ACC112 (cell line): Measurements from ENCODE around the gene BAMBI.
"Not testable (repeated sequence)": the region's sequence is repeated elsewhere in the genome, so short reads cannot be mapped to it uniquely, and the experiment has no call there.

ENCODE experiments used
- H2AFZ ChIP-seq: fragments of 200-600 bp; sonication (generic); one replicate; pipeline ENCODE4 v1.6.0; 2017; ENCODE audit warnings: antibody characterized with exemption, low read length; ENCODE audit not compliant: unreplicated experiment
- H3K27ac ChIP-seq: fragments of 200-600 bp; sonication (generic); 2 replicates; pipeline ENCODE4 v1.5.1; 2014; ENCODE audit warnings: low read depth, mild to moderate bottlenecking, antibody characterized with exemption, low read length, moderate library complexity
- H3K27me3 ChIP-seq: fragments of 200-600 bp; sonication (generic); 2 replicates; pipeline ENCODE4 v1.6.1; 2014; ENCODE audit warnings: mild to moderate bottlenecking, antibody characterized with exemption, low read length, moderate library complexity, mixed read lengths; ENCODE audit not compliant: insufficient read depth
- H3K36me3 ChIP-seq: fragments of 200-600 bp; sonication (generic); 2 replicates; pipeline ENCODE4 v1.6.1; 2016; ENCODE audit warnings: mild to moderate bottlenecking, antibody characterized with exemption, low read length, moderate library complexity, mixed read lengths; ENCODE audit not compliant: insufficient read depth
- H3K4me1 ChIP-seq: fragments of 200-600 bp; sonication (generic); one replicate; pipeline ENCODE4 v1.6.1; 2016; ENCODE audit warnings: low read length, mixed read lengths; ENCODE audit not compliant: insufficient read depth, unreplicated experiment, control insufficient read depth
- H3K4me3 ChIP-seq: fragments of 200-600 bp; sonication (generic); 2 replicates; pipeline ENCODE4 v1.5.1; 2014; ENCODE audit warnings: mild to moderate bottlenecking, low read depth, low read length
- H3K79me2 ChIP-seq: fragments of 200-600 bp; sonication (generic); one replicate; pipeline ENCODE4 v1.6.0; 2016; ENCODE audit warnings: low read length; ENCODE audit not compliant: control insufficient read depth, unreplicated experiment, insufficient read depth

Gene BAMBI

DNA sequence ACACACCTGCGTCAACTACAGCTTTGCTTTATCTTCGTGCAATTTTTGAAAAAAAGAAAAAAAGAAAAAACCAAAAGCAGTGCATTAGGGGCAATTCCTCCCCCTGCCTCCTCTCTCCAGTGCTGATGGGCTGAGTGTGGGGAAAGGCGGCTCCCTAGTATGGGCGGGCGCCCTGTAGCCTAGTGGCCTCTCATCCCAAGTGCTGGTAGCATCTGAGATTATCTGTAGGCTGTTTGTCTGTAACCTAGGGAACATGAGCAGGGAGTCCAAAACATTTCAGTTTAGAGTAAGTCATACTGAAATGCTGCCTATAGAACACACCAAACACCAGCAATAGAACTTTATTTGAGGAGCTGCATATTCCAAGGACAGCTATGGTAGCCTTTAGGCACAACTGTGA, 24.6 kb upstream of the BAMBI start:
- no peak overlapping the region for H2AFZ ChIP-seq
- H3K79me2 ChIP-seq, result no peaks in the 10 kb centered on the region
- H3K27ac ChIP-seq, result no peak overlapping the region
- H3K4me3 ChIP-seq, result no peak overlapping the region
- no peaks in the 10 kb centered on the region for H3K36me3 ChIP-seq
- no peaks in the 10 kb centered on the region for H3K4me1 ChIP-seq
- peaks cover 6% of the 10 kb centered on the region; the same call in 1 of the 2 replicates for H3K27me3 ChIP-seq

DNA sequence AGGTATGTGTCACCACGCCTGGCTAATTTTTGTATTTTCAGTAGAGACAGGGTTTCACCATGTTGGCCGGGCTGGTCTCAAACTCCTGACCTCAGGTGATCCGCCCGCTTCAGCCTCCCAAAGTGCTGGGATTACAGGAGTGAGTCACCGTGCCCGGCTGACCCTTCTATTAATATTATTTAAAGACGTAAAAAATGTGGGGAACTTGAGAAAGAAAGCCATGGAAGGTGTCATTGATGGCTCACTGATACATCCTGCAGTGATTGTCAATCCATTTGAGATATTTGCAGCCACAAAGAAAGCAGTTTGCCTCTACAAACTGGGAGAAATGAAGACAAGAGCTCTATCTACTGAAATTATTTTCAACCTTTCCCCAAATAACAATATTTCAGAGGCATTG, 18.5 kb upstream of the BAMBI start:
- not testable (repeated sequence) for H3K4me3 ChIP-seq, H3K36me3 ChIP-seq, H3K27ac ChIP-seq, H3K27me3 ChIP-seq, H3K79me2 ChIP-seq, H2AFZ ChIP-seq
- H3K4me1 ChIP-seq, result peaks cover 14% of the 10 kb centered on the region

DNA sequence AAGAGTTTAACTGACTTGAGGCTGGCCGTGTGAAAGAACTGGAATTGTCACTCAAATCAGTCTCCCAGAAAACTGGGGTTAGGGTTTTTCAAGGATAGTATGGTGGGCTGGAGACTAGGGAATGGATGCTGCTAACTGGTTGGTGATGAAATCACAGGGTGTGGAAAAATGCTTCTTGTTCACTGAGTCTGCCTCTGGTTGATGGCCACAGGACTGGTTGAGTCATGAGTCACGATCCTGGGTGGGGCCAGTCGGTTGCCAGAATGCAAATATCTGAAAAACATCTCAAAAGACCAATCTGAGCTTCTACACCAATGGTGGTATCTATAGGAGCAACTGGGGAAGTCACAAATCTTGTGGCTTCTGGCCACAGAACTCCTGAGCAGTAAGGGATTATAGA, 16.3 kb upstream of the BAMBI start:
- H2AFZ ChIP-seq, result peak overlapping the region; percentile 69
- no peak overlapping the region for H3K4me3 ChIP-seq
- peaks cover 14% of the 10 kb centered on the region for H3K4me1 ChIP-seq
- no peaks in the 10 kb centered on the region for H3K79me2 ChIP-seq
- no peaks in the 10 kb centered on the region for H3K36me3 ChIP-seq
- no peak overlapping the region for H3K27ac ChIP-seq
- no peaks in the 10 kb centered on the region for H3K27me3 ChIP-seq

DNA sequence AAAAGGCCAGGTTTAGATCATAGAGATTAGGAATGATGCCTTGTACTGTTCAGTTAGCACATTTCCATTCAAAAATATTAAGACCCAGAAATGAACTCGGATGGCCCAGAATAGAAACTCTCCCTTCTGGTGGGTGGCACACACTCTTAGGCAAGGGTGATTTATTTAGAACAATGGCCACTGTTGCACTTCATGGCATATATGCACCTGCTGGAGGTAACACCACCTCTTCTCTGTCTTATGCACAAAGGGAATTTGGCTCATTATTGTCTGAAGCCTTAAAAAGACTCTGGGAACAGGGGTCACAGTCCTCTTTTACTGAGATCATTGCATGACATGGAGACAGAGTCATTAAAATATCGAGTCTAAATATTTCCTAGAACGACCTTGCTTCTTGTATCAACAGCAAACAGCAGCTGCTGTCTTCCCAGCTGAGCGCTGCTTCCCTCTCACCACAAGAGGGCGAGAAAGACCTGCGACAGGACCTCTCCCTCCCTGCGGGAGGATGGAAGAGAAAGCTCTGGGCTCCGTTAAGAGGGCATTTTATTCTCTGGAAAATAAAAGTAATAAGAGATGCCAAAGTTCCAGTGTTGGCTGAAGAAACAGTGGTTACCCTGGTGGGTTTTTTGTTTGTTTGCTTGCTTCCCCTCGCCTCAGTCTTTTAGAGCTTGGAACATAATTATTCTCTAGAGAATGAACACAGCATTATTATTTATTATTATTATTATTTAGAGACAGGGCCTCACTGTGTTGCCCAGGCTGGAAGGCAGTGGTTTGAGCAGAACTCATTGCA, 13.5 kb upstream of the BAMBI start:
- Histone ChIP-seq H3K27me3 (peaks cover 22% of the 10 kb centered on the region), H2AFZ (no peak overlapping the region), H3K27ac (no peak overlapping the region), H3K79me2 (no peaks in the 10 kb centered on the region), H3K4me3 (no peak overlapping the region), H3K4me1 (peaks cover 14% of the 10 kb centered on the region), H3K36me3 (no peaks in the 10 kb centered on the region)

GRCh38 chr10:28664369-28664740, 13.0 kb upstream of the BAMBI start:
- H3K27ac ChIP-seq, result no peak overlapping the region
- no peaks in the 10 kb centered on the region for H3K79me2 ChIP-seq
- H3K4me3 ChIP-seq, result no peak overlapping the region
- no peaks in the 10 kb centered on the region for H3K36me3 ChIP-seq
- no peak overlapping the region for H2AFZ ChIP-seq
- peaks cover 28% of the 10 kb centered on the region for H3K27me3 ChIP-seq
- peaks cover 14% of the 10 kb centered on the region for H3K4me1 ChIP-seq

- Histone ChIP-seq H3K4me3 (no peak overlapping the region), H3K27ac (no peak overlapping the region), H3K27me3 (peaks cover 43% of the 10 kb centered on the region)
Observed at GRCh38 chr10:28666751-28667467, 10.4 kb upstream of the BAMBI start.

DNA sequence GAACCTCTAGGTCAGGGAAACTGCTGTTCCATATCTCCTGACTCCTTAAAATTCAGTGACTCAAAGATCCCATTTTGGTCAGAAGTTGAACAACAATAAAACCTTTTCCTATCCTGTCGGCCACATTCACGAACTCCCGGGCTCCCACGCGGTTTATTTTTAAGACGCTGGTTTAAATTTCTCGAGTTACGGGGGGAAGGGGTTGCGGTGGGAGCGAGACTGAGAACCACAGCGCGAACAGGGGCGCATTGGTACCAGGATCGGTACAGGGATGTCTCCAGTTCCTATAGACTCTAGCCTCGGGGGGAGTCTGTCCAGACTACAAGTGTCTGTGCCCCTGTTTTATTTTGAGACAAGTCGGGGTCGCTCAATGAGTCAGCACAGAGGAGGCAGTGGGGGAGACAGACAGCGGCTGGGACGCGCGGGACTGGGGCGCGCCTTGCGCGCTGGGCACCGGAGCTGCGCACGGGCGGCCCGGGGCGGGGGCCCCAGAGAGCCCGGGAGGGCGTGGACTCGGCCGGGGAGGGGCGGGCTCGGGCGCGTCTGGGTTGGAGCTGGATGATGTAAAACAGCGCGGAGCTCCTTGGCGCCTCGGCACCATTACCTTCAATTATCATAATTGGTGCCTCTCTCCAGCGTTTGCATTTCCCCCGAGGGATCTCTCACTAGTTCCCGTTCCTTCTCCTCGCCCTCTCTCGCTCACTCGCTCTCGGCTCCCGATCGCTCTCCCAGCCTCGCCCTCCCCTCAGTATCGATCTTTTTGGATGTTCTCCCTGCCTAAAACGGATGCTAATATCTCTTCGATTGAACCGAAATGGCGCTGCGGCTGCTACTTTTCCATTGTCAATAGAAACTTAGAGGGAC, 8.7 kb upstream of the BAMBI start:
- Histone ChIP-seq H3K27ac (no peak overlapping the region), H3K4me1 (no peaks in the 10 kb centered on the region), H3K79me2 (no peaks in the 10 kb centered on the region), H3K27me3 (peaks cover 54% of the 10 kb centered on the region), H2AFZ (peak overlapping the region; percentile 94), H3K4me3 (peak overlapping the region; percentile 84), H3K36me3 (no peaks in the 10 kb centered on the region)

More at GRCh38 chr10:28666751-28667467, 10.4 kb upstream of the BAMBI start:
- H3K79me2 ChIP-seq, result no peaks in the 10 kb centered on the region
- H2AFZ ChIP-seq, result no peak overlapping the region
- no peaks in the 10 kb centered on the region for H3K36me3 ChIP-seq
- H3K4me1 ChIP-seq, result peaks cover under 1% of the 10 kb centered on the region

DNA sequence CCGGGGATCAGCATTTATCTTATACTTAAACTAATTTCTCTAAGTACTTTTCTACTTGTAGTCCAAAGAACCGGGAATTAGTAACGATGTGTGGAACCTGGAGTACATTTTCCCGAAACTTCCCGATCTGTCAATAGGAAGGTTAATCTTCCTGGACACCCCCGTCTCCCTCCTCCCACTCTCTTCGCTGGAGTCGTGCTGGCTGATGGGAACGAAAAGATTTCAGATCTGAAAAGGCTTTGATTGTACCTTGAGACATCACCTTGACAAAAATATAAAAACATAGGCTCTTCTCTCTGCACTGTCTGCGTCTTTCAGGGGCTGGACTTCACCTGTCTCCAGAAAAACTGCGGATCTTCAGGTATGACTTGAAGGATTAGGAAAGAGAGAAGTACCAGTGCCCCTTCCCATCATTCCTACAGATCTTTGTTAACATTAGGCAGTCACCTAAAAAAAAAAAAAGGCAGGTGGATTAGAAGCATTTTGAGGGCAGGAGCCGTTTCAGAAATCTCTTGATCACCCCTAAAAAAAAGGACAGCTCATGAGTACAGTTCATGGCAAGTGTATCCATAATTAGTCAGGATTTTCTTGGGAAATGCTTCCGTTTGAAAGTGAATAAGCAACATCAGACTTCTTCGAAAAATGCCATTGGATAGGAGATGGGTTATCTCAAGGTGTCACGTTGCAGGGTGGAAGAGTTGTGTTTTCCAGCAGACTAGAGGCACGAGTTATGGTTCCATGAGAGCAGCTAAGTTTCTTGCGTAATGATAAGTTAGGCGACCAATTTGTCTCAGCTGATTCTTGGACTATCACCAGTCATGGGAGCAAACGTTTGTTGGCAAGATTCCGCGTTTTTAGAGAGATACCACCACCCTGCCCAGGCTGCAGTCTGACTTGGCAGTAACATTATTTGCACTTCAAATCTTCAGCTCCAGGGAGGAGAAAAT, 7.8 kb upstream of the BAMBI start:
- H3K79me2 ChIP-seq, result no peaks in the 10 kb centered on the region
- peak overlapping the region; percentile 84 for H3K4me3 ChIP-seq
- H3K27ac ChIP-seq, result no peak overlapping the region
- no peaks in the 10 kb centered on the region for H3K4me1 ChIP-seq
- H3K27me3 ChIP-seq, result peaks cover 62% of the 10 kb centered on the region
- H2AFZ ChIP-seq, result peak overlapping the region; percentile 94
- H3K36me3 ChIP-seq, result no peaks in the 10 kb centered on the region

DNA sequence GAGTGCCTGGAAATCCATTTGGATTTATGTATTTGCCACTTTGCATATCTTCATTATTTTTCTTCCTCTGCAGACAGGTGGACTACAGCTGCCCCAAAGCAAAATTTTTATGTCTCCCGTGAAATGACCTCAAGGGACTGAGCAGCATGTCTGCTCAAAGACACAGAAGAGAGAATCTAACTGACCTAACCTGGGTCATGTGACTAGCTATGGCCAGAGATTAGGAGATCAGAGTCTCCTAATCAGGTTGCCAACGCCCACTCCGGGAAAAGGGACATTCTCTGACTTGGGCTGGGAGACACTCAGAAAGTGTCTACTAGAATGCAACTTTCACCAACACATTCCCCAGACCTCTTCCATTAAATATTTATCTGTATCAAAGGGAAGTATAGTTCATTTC, 2.5 kb upstream of the BAMBI start:
- Histone ChIP-seq H2AFZ (no peak overlapping the region), H3K4me1 (peaks cover 13% of the 10 kb centered on the region), H3K4me3 (no peak overlapping the region), H3K79me2 (peaks cover 15% of the 10 kb centered on the region), H3K36me3 (no peaks in the 10 kb centered on the region), H3K27ac (no peak overlapping the region), H3K27me3 (peaks cover 54% of the 10 kb centered on the region)
